K562 (cell line): ENCODE results near the gene ZNF594. TPM values are rescaled to one million over a fixed set of nuclear protein-coding genes. Genes with fewer than 3 reads are reported as not detected.
"Not testable (repeated sequence)": the region's sequence is repeated elsewhere in the genome, so short reads cannot be mapped to it uniquely, and the experiment has no call there.

Experiments
- ATAC-seq: fragments of 200-7000 bp; cut with Tn5 transposase; 3 replicates; pipeline ENCODE4 v1.9.1; 2020; ENCODE audit warnings: moderate library complexity
- BruUV-seq: library from RNA; stranded (reverse); fragments of 400-500 nt; replicated peaks from 2 replicates; lab custom pipeline; 2021; lab: Mats Ljungman, UMichigan
- CTCF ChIA-PET: fragments of 300-600 bp; formaldehyde crosslinking; extraction: SDS; loops from one replicate; lab custom pipeline; 2021; ENCODE audit warnings: low intra/inter-chr PET ratio; lab: Yijun Ruan, JAX
- POLR2A ChIA-PET: fragments of 300-600, 350-650 bp; sonication (Branson Sonifier 250); formaldehyde crosslinking; extraction: SDS; loops from one replicate; lab custom pipeline; 2021; ENCODE audit warnings: antibody characterized with exemption, inconsistent platforms; lab: Yijun Ruan, JAX
- DNase-seq, 4 experiments: peaks; one replicate each; pipeline versions ENCODE4 v3.0.0 to v3.0.0-alpha.2; 2011 to 2018; ENCODE audit warnings: low spot score in 3 of 4, mixed read lengths in 3 of 4; ENCODE audit errors: extremely low read depth in 1 of 4
- FAIRE-seq: peaks from 2 replicates; lab custom pipeline; 2011; peaks lifted over from hg19 to GRCh38; lab: Jason Lieb, UNC
- H2AFZ ChIP-seq: 2 replicates; pipeline ENCODE4 v1.6.0; 2011; ENCODE audit warnings: low read depth, low read length, control low read depth, inconsistent platforms
- H3K27ac ChIP-seq: fragments of 200-600 bp; 3 replicates; pipeline ENCODE4 v1.8.0; 2011; ENCODE audit warnings: low read depth, mild to moderate bottlenecking, control low read depth, inconsistent platforms, low read length, moderate library complexity, mixed read lengths; ENCODE audit errors: extremely low read depth
- H3K27me3 ChIP-seq, 2 experiments: fragments of 300-600 bp in 1 of 2; 2 replicates in 1 of 2; 3 replicates in 1 of 2; pipeline versions ENCODE4 v1.6.0 to v1.8.0; 2011; ENCODE audit warnings: inconsistent platforms in 2 of 2, low read length in 2 of 2, mild to moderate bottlenecking in 1 of 2, mixed read lengths in 1 of 2, moderate library complexity in 1 of 2; ENCODE audit not compliant: control insufficient read depth in 2 of 2, insufficient read depth in 2 of 2
- H3K36me3 ChIP-seq: fragments of 300-600 bp; 3 replicates; pipeline ENCODE4 v1.8.0; 2011; ENCODE audit warnings: mild to moderate bottlenecking, low read length, inconsistent platforms; ENCODE audit not compliant: control insufficient read depth, insufficient read depth
- H3K4me1 ChIP-seq, 2 experiments: fragments of 200-600 bp in 1 of 2; replicated peaks in 1 of 2; 2 replicates in 1 of 2; 3 replicates in 1 of 2; pipeline versions ENCODE4 v1.5.1 to v1.8.0; 2011; ENCODE audit warnings: inconsistent platforms in 2 of 2, low read length in 2 of 2, mild to moderate bottlenecking in 1 of 2, mixed read lengths in 1 of 2, moderate library complexity in 1 of 2; ENCODE audit not compliant: control insufficient read depth in 2 of 2, insufficient read depth in 2 of 2
- H3K4me2 ChIP-seq: 2 replicates; pipeline ENCODE4 v1.6.1; 2011; ENCODE audit warnings: low read length, control low read depth, inconsistent platforms, mixed read lengths; ENCODE audit not compliant: insufficient read depth
- H3K4me3 ChIP-seq: fragments of 200-600 bp; sonication (generic), shearing (Covaris generic); 2 replicates; pipeline ENCODE4 v1.5.1; 2016; ENCODE audit warnings: control low read depth, inconsistent platforms
- H3K79me2 ChIP-seq: fragments of 200-600 bp; 3 replicates; pipeline ENCODE4 v1.8.0; 2011; ENCODE audit warnings: low read length, inconsistent platforms; ENCODE audit not compliant: control insufficient read depth, insufficient read depth
- H3K9ac ChIP-seq, 2 experiments: 2 replicates each; pipeline versions ENCODE4 v1.6.0 to v1.6.1; 2011; ENCODE audit warnings: low read depth in 2 of 2, low read length in 2 of 2, control low read depth in 1 of 2, inconsistent platforms in 1 of 2, mild to moderate bottlenecking in 1 of 2, mixed read lengths in 1 of 2; ENCODE audit not compliant: insufficient read depth in 1 of 2
- H3K9me1 ChIP-seq: one replicate; pipeline ENCODE4 v1.6.0; 2011; ENCODE audit warnings: inconsistent platforms, mild to moderate bottlenecking, low read length, moderate library complexity; ENCODE audit not compliant: control insufficient read depth, insufficient read depth
- H3K9me3 ChIP-seq: replicated peaks from 2 replicates; pipeline ENCODE4 v1.5.1; 2011; ENCODE audit warnings: low read depth, low read length, inconsistent platforms; ENCODE audit not compliant: control insufficient read depth, insufficient read depth
- H4K20me1 ChIP-seq: replicated peaks from 2 replicates; pipeline ENCODE4 v1.6.1; 2011; ENCODE audit warnings: low read length, inconsistent platforms, mixed read lengths; ENCODE audit not compliant: control insufficient read depth, insufficient read depth
- POLR2G ChIP-seq: fragments of 200-400 bp; formaldehyde crosslinking; IDR thresholded peaks from 2 replicates; pipeline ENCODE4 v1.6.1; 2017; ENCODE audit warnings: low read depth, mild to moderate bottlenecking, antibody characterized with exemption, low read length, moderate library complexity
- WGBS: fragments of 100-300 bp; shearing (Covaris generic); methylation state at CpG from one replicate; pipeline ENCODE4 v1.1.6; 2016; ENCODE audit warnings: low coverage, mixed read lengths; ENCODE audit not compliant: insufficient coverage; ENCODE audit errors: missing lambda C conversion rate; 5-methylcytosine and 5-hydroxymethylcytosine counted together
- in situ Hi-C: fragments of 300-500 bp; cut with MboI; formaldehyde crosslinking; loops from 4 replicates; pipeline ENCODE4 v1.15.0; 2018; ENCODE audit warnings: inconsistent platforms, mixed read lengths
- intact Hi-C: fragments of 100-400 bp; cut with micrococcal nuclease; formaldehyde crosslinking; loops from 2 replicates; pipeline ENCODE4 v1.14.2; 2022
- polyA plus RNA-seq, 8 experiments: library from polyadenylated mRNA; depleted of rRNA in 4 of 8; stranded (reverse) in 5 of 8; unstranded in 3 of 8; fragments of >200 nt; fragmentation: Nextera tagmentation in 2 of 8; fragmentation: Illumina TruSeq in 1 of 8; extraction: Ambion mirVana in 2 of 8; extraction: Trizol in 1 of 8; gene quantifications; 2 replicates each; pipeline versions ENCODE4 v1.2.1 to v1.2.3, GENCODE V29; 2011 to 2014; ENCODE audit warnings: inconsistent platforms in 1 of 8, missing spikeins in 1 of 8
- total RNA-seq, 7 experiments: library from RNA; depleted of rRNA in 6 of 7; stranded (reverse); fragments of >200 nt in 6 of 7; fragmentation: Illumina TruSeq in 2 of 7; extraction: Trizol in 2 of 7; gene quantifications; 2 replicates each; pipeline versions ENCODE4 v1.2.1 to v1.2.3, GENCODE V29; 2011 to 2021; ENCODE audit warnings: low replicate concordance in 1 of 7
- TF ChIP-seq, protein P1 (sequence below): fragments of 250-450 bp; sonication (Bioruptor Pico); IDR thresholded peaks from 2 replicates; pipeline ENCODE4 v1.4.0; 2020

Gene ZNF594
- total and polyA plus RNA-seq, 9 of the 15 experiments (the other 6 are each of a cell fraction or from before 2014, with no cell fraction given), result 0.24 to 4.7 (median 2.6) TPM

DNA sequence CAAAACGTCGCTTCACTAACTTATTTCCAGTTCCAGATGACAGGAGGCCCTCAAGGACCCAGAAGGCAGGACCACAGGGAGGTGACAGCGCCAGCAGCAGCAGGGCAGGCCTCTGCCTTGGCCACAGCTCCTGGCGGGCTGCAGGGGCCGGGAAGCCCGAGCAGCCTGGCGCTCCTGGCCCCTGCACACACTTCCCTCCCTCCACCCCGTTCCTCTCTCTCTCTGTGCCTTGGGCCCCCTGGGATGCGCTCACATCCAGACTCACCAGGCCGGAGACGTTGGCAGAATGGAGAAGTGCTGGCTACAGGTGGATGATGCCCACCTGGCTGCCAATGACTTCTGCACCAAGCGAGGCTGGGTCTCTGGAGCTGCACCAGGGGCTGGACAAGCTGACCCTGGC lies 12.7 kb downstream of the ZNF594 start:
- no peaks in the 10 kb centered on the region for H3K9me1 ChIP-seq
- H3K36me3 ChIP-seq, result no peaks in the 10 kb centered on the region

GRCh38 chr17:5175027-5175426 lies 16.6 kb downstream of the ZNF594 start:
- H4K20me1 ChIP-seq, ATAC-seq, H3K4me3 ChIP-seq, H3K79me2 ChIP-seq, BruUV-seq, CTCF ChIA-PET, H3K9me1 ChIP-seq, H3K4me1 ChIP-seq, in situ Hi-C loops, intact Hi-C loops, DNase-seq, H3K4me2 ChIP-seq, POLR2A ChIA-PET, H3K27ac ChIP-seq, H3K27me3 ChIP-seq, H2AFZ ChIP-seq, H3K36me3 ChIP-seq, H3K9ac ChIP-seq, FAIRE-seq, H3K9me3 ChIP-seq: not testable (repeated sequence)
- 88% methylated on average over 4 of the region's 7 CpGs for WGBS

More for the DNA sequence above, 12.7 kb downstream of the ZNF594 start:
- no peak overlapping the region for H3K4me2 ChIP-seq
- 0 out of 2 replicates have a peak, but pooled peaks have one; percentile 32 for TF ChIP-seq POLR2G
- TF ChIP-seq, protein P1, sequence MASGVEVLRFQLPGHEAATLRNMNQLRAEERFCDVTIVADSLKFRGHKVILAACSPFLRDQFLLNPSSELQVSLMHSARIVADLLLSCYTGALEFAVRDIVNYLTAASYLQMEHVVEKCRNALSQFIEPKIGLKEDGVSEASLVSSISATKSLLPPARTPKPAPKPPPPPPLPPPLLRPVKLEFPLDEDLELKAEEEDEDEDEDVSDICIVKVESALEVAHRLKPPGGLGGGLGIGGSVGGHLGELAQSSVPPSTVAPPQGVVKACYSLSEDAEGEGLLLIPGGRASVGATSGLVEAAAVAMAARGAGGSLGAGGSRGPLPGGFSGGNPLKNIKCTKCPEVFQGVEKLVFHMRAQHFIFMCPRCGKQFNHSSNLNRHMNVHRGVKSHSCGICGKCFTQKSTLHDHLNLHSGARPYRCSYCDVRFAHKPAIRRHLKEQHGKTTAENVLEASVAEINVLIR (CRISPR knock-in tag), result no peak
- ChIA-PET CTCF (no interaction called here), POLR2A (no interaction called here)
- intact Hi-C loops, result no loop called here
- H4K20me1 ChIP-seq, result no peaks in the 10 kb centered on the region
- BruUV-seq, result no TSS peak
- ATAC-seq (no peak), FAIRE-seq (no peak), DNase-seq (no peak)
- no peak overlapping the region for H2AFZ ChIP-seq
- no peaks in the 10 kb centered on the region for H3K79me2 ChIP-seq
- 44% methylated on average over 8 of the region's 12 CpGs for WGBS
- no peaks in the 10 kb centered on the region for H3K27me3 ChIP-seq
- H3K9me3 ChIP-seq, result peaks cover 25% of the 10 kb centered on the region
- no peaks in the 10 kb centered on the region for H3K4me1 ChIP-seq
- in situ Hi-C loops, result no loop called here
- no peak overlapping the region for H3K9ac ChIP-seq
- no peak overlapping the region for H3K27ac ChIP-seq
- no peak overlapping the region for H3K4me3 ChIP-seq
